ENCODE measurements around the gene VWA1. TPM values are rescaled to one million over a fixed set of nuclear protein-coding genes. Genes with fewer than 3 reads are reported as not detected.
"Not testable (repeated sequence)": the region's sequence is repeated elsewhere in the genome, so short reads cannot be mapped to it uniquely, and the experiment has no call there.

The VWA1 gene
- total and polyA plus RNA-seq, 2 donors from 2014 or later: 103 to 116 TPM

- DNase-seq (no peak), FAIRE-seq (no peak)
- intact Hi-C loops (cut with DNase I): no loop called here
- Histone ChIP-seq H3K4me1 (ENCODE audit: control insufficient read depth in 2 of 3, insufficient read depth in 2 of 3, low read depth in 1 of 3, low read length in 3 of 3) (no peaks in the 10 kb centered on the region), H3K4me3 (ENCODE audit: low read length in 3 of 3) (no peak overlapping the region), H3K9me3 (ENCODE audit: control insufficient read depth in 2 of 3, insufficient read depth in 1 of 3, low read length in 3 of 3) (no peaks in the 10 kb centered on the region), H3K36me3 (ENCODE audit: control insufficient read depth in 2 of 3, insufficient read depth in 3 of 3, low read length in 3 of 3) (peaks cover 0 to 17% (median 6%) of the 10 kb centered on the region in 3 donors), H3K9ac (ENCODE audit: low read length in 3 of 3) (no peak overlapping the region), H3K27me3 (ENCODE audit: control insufficient read depth, insufficient read depth, low read length) (no peaks in the 10 kb centered on the region), H3K27ac (ENCODE audit: low read depth in 2 of 2, low read length in 2 of 2) (no peak overlapping the region)
- no peak for TF ChIP-seq CTCF (IDR thresholded peaks at IDR 0.05; ENCODE audit: borderline replicate concordance, extremely low read depth, insufficient read depth)
Measured at GRCh38 chr1:1479547-1480487, 44.3 kb downstream of the VWA1 start.

- H3K27ac ChIP-seq (ENCODE audit: low read depth in 2 of 2, low read length in 2 of 2); H3K27me3 ChIP-seq (ENCODE audit: control insufficient read depth, insufficient read depth, low read length); H3K9me3 ChIP-seq (ENCODE audit: control insufficient read depth in 2 of 3, insufficient read depth in 1 of 3, low read length in 3 of 3); H3K4me1 ChIP-seq (ENCODE audit: control insufficient read depth in 2 of 3, insufficient read depth in 2 of 3, low read depth in 1 of 3, low read length in 3 of 3); H3K4me3 ChIP-seq (ENCODE audit: low read length in 3 of 3); intact Hi-C loops (cut with DNase I); H3K9ac ChIP-seq (ENCODE audit: low read length in 3 of 3); DNase-seq; FAIRE-seq: not testable (repeated sequence)
- H3K36me3 ChIP-seq (ENCODE audit: control insufficient read depth in 2 of 3, insufficient read depth in 3 of 3, low read length in 3 of 3): peaks cover 0 to 17% (median 6%) of the 10 kb centered on the region in 3 donors
Measured at GRCh38 chr1:1480488-1480867, 45.0 kb downstream of the VWA1 start.

- FAIRE-seq; H3K27me3 ChIP-seq (ENCODE audit: control insufficient read depth, insufficient read depth, low read length); H3K27ac ChIP-seq (ENCODE audit: low read depth in 2 of 2, low read length in 2 of 2); intact Hi-C loops (cut with DNase I); H3K9ac ChIP-seq (ENCODE audit: low read length in 3 of 3); H3K4me1 ChIP-seq (ENCODE audit: control insufficient read depth in 2 of 3, insufficient read depth in 2 of 3, low read depth in 1 of 3, low read length in 3 of 3); H3K9me3 ChIP-seq (ENCODE audit: control insufficient read depth in 2 of 3, insufficient read depth in 1 of 3, low read length in 3 of 3); DNase-seq; H3K4me3 ChIP-seq (ENCODE audit: low read length in 3 of 3): not testable (repeated sequence)
- H3K36me3 ChIP-seq (ENCODE audit: control insufficient read depth in 2 of 3, insufficient read depth in 3 of 3, low read length in 3 of 3): peaks cover 0 to 17% (median 6%) of the 10 kb centered on the region in 3 donors
Measured at GRCh38 chr1:1481811-1482210, 46.3 kb downstream of the VWA1 start.

GRCh38 chr1:1482856-1483255 lies 47.4 kb downstream of the VWA1 start:
- intact Hi-C loops (cut with DNase I): no loop called here

More at GRCh38 chr1:1482856-1483255, 47.4 kb downstream of the VWA1 start:
- FAIRE-seq (no peak), DNase-seq (no peak)
- Histone ChIP-seq H3K4me1 (ENCODE audit: control insufficient read depth in 2 of 3, insufficient read depth in 2 of 3, low read depth in 1 of 3, low read length in 3 of 3) (no peaks in the 10 kb centered on the region), H3K4me3 (ENCODE audit: low read length in 3 of 3) (no peak overlapping the region), H3K9ac (ENCODE audit: low read length in 3 of 3) (no peak overlapping the region), H3K9me3 (ENCODE audit: control insufficient read depth in 2 of 3, insufficient read depth in 1 of 3, low read length in 3 of 3) (no peaks in the 10 kb centered on the region), H3K27me3 (ENCODE audit: control insufficient read depth, insufficient read depth, low read length) (no peaks in the 10 kb centered on the region), H3K27ac (ENCODE audit: low read depth in 2 of 2, low read length in 2 of 2) (no peak overlapping the region), H3K36me3 (ENCODE audit: control insufficient read depth in 2 of 3, insufficient read depth in 3 of 3, low read length in 3 of 3) (peaks cover 0 to 16% (median 6%) of the 10 kb centered on the region in 3 donors)
- TF ChIP-seq CTCF (IDR thresholded peaks at IDR 0.05; ENCODE audit: borderline replicate concordance, extremely low read depth, insufficient read depth): no peak

All from kidney (tissue), 14 donors.